Activated T-helper 1 cell treated with Interleukin-2 at 50 U/mL for 16 hours (primary cell): ENCODE results near the gene DNAAF8.
A peak's percentile ranks its signal among the peaks of the same experiment; 100 is the strongest.
"Not testable (repeated sequence)": the region's sequence is repeated elsewhere in the genome, so short reads cannot be mapped to it uniquely, and the experiment has no call there.

ENCODE experiments used
- DNase-seq: peaks from one replicate; pipeline ENCODE4 v3.0.0-alpha.2; 2020; ENCODE audit warnings: low read depth

Gene DNAAF8

GRCh38 chr16:4723071-4723767 is 11.1 kb upstream of the DNAAF8 start:
- DNase-seq, result no peak

GRCh38 chr16:4724661-4725270 is 9.6 kb upstream of the DNAAF8 start:
- no peak for DNase-seq

GRCh38 chr16:4726616-4727015 is 7.7 kb upstream of the DNAAF8 start:
- DNase-seq, result no peak

GRCh38 chr16:4728676-4729075 is 5.7 kb upstream of the DNAAF8 start:
- DNase-seq, result no peak

GRCh38 chr16:4729876-4730275 is 4.5 kb upstream of the DNAAF8 start:
- no peak for DNase-seq

- no peak for DNase-seq
Observed at GRCh38 chr16:4733211-4733742, 1.1 kb upstream of the DNAAF8 start.

- peak; percentile 4 for DNase-seq
Observed at GRCh38 chr16:4733747-4734062, 632 bp upstream of the DNAAF8 start.

- peak; percentile 86 for DNase-seq
Observed at GRCh38 chr16:4734730-4735535, 596 bp downstream of the DNAAF8 start.

- no peak for DNase-seq
Observed at GRCh38 chr16:4736546-4736945, 2.2 kb downstream of the DNAAF8 start.

- DNase-seq, result no peak
Observed at GRCh38 chr16:4737545-4737944, 3.2 kb downstream of the DNAAF8 start.

- DNase-seq, result not testable (repeated sequence)
Observed at GRCh38 chr16:4738370-4738769, 4.0 kb downstream of the DNAAF8 start.

GRCh38 chr16:4743226-4743878 is 9.0 kb downstream of the DNAAF8 start:
- no peak for DNase-seq

- DNase-seq, result no peak
Observed at GRCh38 chr16:4744555-4745273, 10.4 kb downstream of the DNAAF8 start.

GRCh38 chr16:4745274-4745569 is 10.9 kb downstream of the DNAAF8 start:
- no peak for DNase-seq

- DNase-seq, result no peak
Observed at GRCh38 chr16:4746215-4746614, 11.9 kb downstream of the DNAAF8 start.

- no peak for DNase-seq
Observed at GRCh38 chr16:4746991-4747574, 12.7 kb downstream of the DNAAF8 start.

GRCh38 chr16:4747906-4748681 is 13.8 kb downstream of the DNAAF8 start:
- DNase-seq, result no peak

GRCh38 chr16:4748682-4749411 is 14.5 kb downstream of the DNAAF8 start:
- DNase-seq, result no peak

GRCh38 chr16:4749700-4750257 is 15.4 kb downstream of the DNAAF8 start:
- no peak for DNase-seq

- DNase-seq, result no peak
Observed at GRCh38 chr16:4750896-4751295, 16.6 kb downstream of the DNAAF8 start.
